Pancreas (tissue), 10 donors: ENCODE data around the gene CCDC85B. TPM values are rescaled to one million over a fixed set of nuclear protein-coding genes. Genes with fewer than 3 reads are reported as not detected.
A peak's percentile ranks its signal among the peaks of the same experiment; 100 is the strongest.

Experiments
- ATAC-seq, 4 donors: fragments of 200-7000 bp; cut with Tn5 transposase; one replicate each; pipeline versions ENCODE4 v1.8.0 to v1.9.1; 2020; ENCODE audit warnings: mild to moderate bottlenecking in 4 of 4, moderate library complexity in 4 of 4
- DNase-seq, 6 donors: peaks; one replicate each; pipeline ENCODE4 v3.0.0-alpha.2; 2020
- FAIRE-seq: peaks from 2 replicates; lab custom pipeline; 2012; peaks lifted over from hg19 to GRCh38; lab: Jason Lieb, UNC
- H3K27ac ChIP-seq, 4 donors: fragments of 200-600 bp; sonication (generic); 1 replicate in 3 of 4; 2 replicates in 1 of 4; pipeline versions ENCODE4 v1.5.0 to v1.8.0; 2020
- H3K27me3 ChIP-seq, 4 donors: fragments of 200-600 bp; one replicate each; pipeline ENCODE4 v1.8.0; 2021
- H3K36me3 ChIP-seq, 3 donors: fragments of 200-600 bp; sonication (generic) in 1 of 3; one replicate each; pipeline versions ENCODE4 v1.5.0 to v1.8.0; 2020 to 2021
- H3K4me1 ChIP-seq, 3 donors: fragments of 200-600 bp; one replicate each; pipeline ENCODE4 v1.8.0; 2021
- H3K4me3 ChIP-seq, 4 donors: fragments of 200-600 bp; sonication (generic) in 2 of 4; one replicate each; pipeline versions ENCODE4 v1.5.0 to v1.8.0; 2020 to 2021
- H3K9me3 ChIP-seq, 4 donors: fragments of 200-600 bp; one replicate each; pipeline ENCODE4 v1.8.0; 2021
- WGBS, 2 donors: extraction: QIAGEN DNeasy Blood & Tissue Kit; methylation state at CpG; one replicate each; pipeline ENCODE4 v1.1.7; 2013; 5-methylcytosine and 5-hydroxymethylcytosine counted together
- intact Hi-C, 3 donors: fragments of 100-400 bp; cut with DNase I; formaldehyde crosslinking; loops; one replicate each; pipeline versions ENCODE4 v1.11.1 to v1.14.2; 2022
- polyA plus RNA-seq, 2 donors: library from polyadenylated mRNA; stranded (reverse); fragments of 200-250 nt; gene quantifications; one replicate each; pipeline ENCODE4 v1.2.3, GENCODE V29; 2013
- total RNA-seq, 6 donors: library from RNA; stranded (reverse); fragmentation: NEBNext Ultra II Directional in 4 of 6; extraction: Animal tissue kit (Norgen Biotek cat#: 25700) in 4 of 6; gene quantifications; one replicate each; pipeline versions ENCODE4 v1.2.1 to v1.2.4, GENCODE V29; 2021 to 2023
- TF ChIP-seq, protein P1 (sequence below), 4 donors: fragments of 200-600 bp; sonication (generic) in 3 of 4; IDR thresholded peaks; one replicate each; pipeline versions ENCODE4 v1.5.0 to v1.8.0; 2021; ENCODE audit warnings: antibody characterized with exemption in 4 of 4
- donor health status: healthy with polysubstance abuse.
- donor health status: DM: no; HTN: no; CAD: no; lungs with moderate emphysema.
- donor health status: DM: no; HTN: no; CAD: no.
- donor health status: control.
- donor health status: control.
- donor health status: Bipolar disorder and iron deficiency.
- donor health status: DM: yes; HTN: yes; CAD: no.
- donor health status: DM: no; HTN: no; CAD: no.
- donor health status: DM: no; HTN: no; CAD: no.
- donor health status: DM: yes; HTN: yes; CAD: no.

The CCDC85B gene
- total and polyA plus RNA-seq, 8 donors, result 7.7 to 22.4 (median 11.3) TPM

GRCh38 chr11:65862191-65862735, 28.2 kb upstream of the CCDC85B start:
- TF ChIP-seq, protein P1, sequence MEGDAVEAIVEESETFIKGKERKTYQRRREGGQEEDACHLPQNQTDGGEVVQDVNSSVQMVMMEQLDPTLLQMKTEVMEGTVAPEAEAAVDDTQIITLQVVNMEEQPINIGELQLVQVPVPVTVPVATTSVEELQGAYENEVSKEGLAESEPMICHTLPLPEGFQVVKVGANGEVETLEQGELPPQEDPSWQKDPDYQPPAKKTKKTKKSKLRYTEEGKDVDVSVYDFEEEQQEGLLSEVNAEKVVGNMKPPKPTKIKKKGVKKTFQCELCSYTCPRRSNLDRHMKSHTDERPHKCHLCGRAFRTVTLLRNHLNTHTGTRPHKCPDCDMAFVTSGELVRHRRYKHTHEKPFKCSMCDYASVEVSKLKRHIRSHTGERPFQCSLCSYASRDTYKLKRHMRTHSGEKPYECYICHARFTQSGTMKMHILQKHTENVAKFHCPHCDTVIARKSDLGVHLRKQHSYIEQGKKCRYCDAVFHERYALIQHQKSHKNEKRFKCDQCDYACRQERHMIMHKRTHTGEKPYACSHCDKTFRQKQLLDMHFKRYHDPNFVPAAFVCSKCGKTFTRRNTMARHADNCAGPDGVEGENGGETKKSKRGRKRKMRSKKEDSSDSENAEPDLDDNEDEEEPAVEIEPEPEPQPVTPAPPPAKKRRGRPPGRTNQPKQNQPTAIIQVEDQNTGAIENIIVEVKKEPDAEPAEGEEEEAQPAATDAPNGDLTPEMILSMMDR (IDR thresholded peaks at IDR 0.05), result no peak
- no peak for ATAC-seq
- H3K4me3 ChIP-seq, result no peak overlapping the region
- H3K4me1 ChIP-seq, result peaks cover 0 to 13% (median 10%) of the 10 kb centered on the region in 3 donors
- H3K27ac ChIP-seq, result no peak overlapping the region
- no peak for FAIRE-seq
- H3K36me3 ChIP-seq, result peaks cover 0 to 27% (median 13%) of the 10 kb centered on the region in 3 donors
- DNase-seq, result peak in 3 of 6 donors; percentile 15 to 65 (median 22)
- intact Hi-C loops, result no loop called here
- 77 to 93% methylated on average over 4 to 5 of the region's 5 CpGs for WGBS, 2 donors
- no peaks in the 10 kb centered on the region for H3K9me3 ChIP-seq
- H3K27me3 ChIP-seq, result no peaks in the 10 kb centered on the region

DNA sequence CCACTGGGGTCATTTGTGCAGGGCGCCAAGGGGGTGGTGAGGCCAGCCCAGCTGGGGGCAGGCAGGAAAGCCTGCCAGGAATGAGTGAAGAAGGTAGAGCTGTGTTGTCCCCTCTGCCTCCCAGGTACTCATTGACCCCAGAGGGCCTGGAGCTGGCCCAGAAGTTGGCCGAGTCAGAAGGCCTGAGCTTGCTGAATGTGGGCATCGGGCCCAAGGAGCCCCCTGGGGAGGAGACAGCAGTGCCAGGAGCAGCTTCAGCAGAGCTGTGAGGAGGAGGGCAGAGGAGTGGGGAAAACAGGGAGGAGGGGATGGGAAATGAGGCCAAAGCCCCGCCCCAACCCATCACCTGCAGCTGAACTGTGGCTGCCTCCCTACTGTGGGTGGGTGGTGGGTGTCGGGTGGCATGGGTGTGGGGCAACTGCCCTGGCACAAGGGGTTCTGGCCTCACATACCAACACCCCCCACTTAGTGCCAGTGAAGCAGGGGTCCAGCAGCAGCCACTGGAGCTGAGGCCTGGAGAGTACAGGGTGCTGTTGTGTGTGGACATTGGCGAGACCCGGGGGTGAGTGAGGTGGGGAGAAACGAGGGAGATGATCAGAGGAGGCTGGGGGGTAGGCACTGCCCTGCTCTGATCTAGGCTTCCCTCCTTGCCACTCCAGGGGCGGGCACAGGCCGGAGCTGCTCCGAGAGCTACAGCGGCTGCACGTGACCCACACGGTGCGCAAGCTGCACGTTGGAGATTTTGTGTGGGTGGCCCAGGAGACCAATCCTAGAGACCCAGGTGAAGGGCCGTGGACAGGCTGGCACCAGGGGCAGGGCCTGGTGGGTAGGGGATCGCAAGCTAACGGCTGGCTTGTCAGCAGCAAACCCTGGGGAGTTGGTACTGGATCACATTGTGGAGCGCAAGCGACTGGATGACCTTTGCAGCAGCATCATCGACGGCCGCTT, 27.3 kb upstream of the CCDC85B start:
- TF ChIP-seq, protein P1 (IDR thresholded peaks at IDR 0.05), result no peak
- H3K4me1 ChIP-seq, result peaks cover 0 to 13% (median 10%) of the 10 kb centered on the region in 3 donors
- DNase-seq (peak in 3 of 6 donors; percentile 20 to 72 (median 28)), FAIRE-seq (no peak), ATAC-seq (no peak)
- no peak overlapping the region for H3K4me3 ChIP-seq
- intact Hi-C loops, result no loop called here
- H3K9me3 ChIP-seq, result no peaks in the 10 kb centered on the region
- 90 to 93% methylated on average over 22 to 24 of the region's 24 CpGs for WGBS, 2 donors
- H3K36me3 ChIP-seq, result peaks cover 0 to 27% (median 13%) of the 10 kb centered on the region in 3 donors
- H3K27ac ChIP-seq, result no peak overlapping the region
- no peaks in the 10 kb centered on the region for H3K27me3 ChIP-seq

- intact Hi-C loops, result no loop called here
- no peaks in the 10 kb centered on the region for H3K27me3 ChIP-seq
- FAIRE-seq (no peak), ATAC-seq (no peak), DNase-seq (peak in 2 of 6 donors; percentile 18 to 19)
- TF ChIP-seq, protein P1 (IDR thresholded peaks at IDR 0.05), result no peak
- no peaks in the 10 kb centered on the region for H3K9me3 ChIP-seq
- H3K27ac ChIP-seq, result no peak overlapping the region
- 84 to 85% methylated on average over 11 to 12 of the region's 12 CpGs for WGBS, 2 donors
- H3K4me1 ChIP-seq, result peaks cover 0 to 13% (median 4%) of the 10 kb centered on the region in 3 donors
- peaks cover 0 to 27% (median 13%) of the 10 kb centered on the region in 3 donors for H3K36me3 ChIP-seq
- H3K4me3 ChIP-seq, result no peak overlapping the region
Observed at GRCh38 chr11:65863889-65864705, 26.4 kb upstream of the CCDC85B start.

GRCh38 chr11:65864706-65865471, 25.6 kb upstream of the CCDC85B start:
- 86 to 89% methylated on average over 18 of the region's 18 CpGs for WGBS, 2 donors
- Histone ChIP-seq H3K4me1 (peaks cover 0 to 10% (median 4%) of the 10 kb centered on the region in 3 donors), H3K27ac (no peak overlapping the region), H3K27me3 (no peaks in the 10 kb centered on the region), H3K4me3 (no peak overlapping the region), H3K36me3 (peaks cover 0 to 27% (median 13%) of the 10 kb centered on the region in 3 donors), H3K9me3 (no peaks in the 10 kb centered on the region)
- intact Hi-C loops, result no loop called here
- DNase-seq (peak in 2 of 6 donors; percentile 12 to 71), FAIRE-seq (no peak), ATAC-seq (no peak)
- TF ChIP-seq, protein P1 (IDR thresholded peaks at IDR 0.05), result no peak
